GM19240 (cell line): ENCODE measurements around the gene GAGE2A.
"Not testable (repeated sequence)": the region's sequence is repeated elsewhere in the genome, so short reads cannot be mapped to it uniquely, and the experiment has no call there.

ENCODE experiments used
- DNase-seq: peaks from one replicate; pipeline ENCODE4 v3.0.0; 2011; ENCODE audit warnings: low spot score; ENCODE audit not compliant: insufficient read length

Gene GAGE2A

GRCh38 chrX:49589196-49589595, at the start of gene GAGE2A:
GAGE2A (plus strand) TSS chrX:49589496; CDS start chrX:49590651, 1,155 bp downstream.
- not testable (repeated sequence) for DNase-seq

DNA sequence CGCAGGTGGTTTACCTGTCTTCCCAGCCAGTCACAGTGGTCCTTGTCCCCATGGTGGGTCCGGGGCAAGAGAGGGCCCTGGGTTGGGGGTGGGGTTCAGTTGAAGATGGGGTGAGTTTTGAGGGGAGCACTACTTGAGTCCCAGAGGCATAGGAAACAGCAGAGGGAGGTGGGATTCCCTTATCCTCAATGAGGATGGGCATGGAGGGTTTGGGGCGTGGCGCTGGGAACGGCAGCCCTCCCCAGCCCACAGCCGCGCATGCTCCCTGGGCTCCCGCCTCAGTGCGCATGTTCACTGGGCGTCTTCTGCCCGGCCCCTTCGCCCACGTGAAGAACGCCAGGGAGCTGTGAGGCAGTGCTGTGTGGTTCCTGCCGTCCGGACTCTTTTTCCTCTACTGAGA, 47.9 kb upstream of the GAGE2A start, which contains the start of gene GAGE12D:
TSS of gene GAGE12D (plus strand) at position 301 of the 400 bp plus-strand sequence. CDS start 1,155 bp downstream, outside the sequence.
- DNase-seq, result not testable (repeated sequence)

GRCh38 chrX:49550989-49551388, 38.3 kb upstream of the GAGE2A start, which contains the start of gene GAGE12E:
GAGE12E (plus strand) TSS chrX:49551289; CDS start chrX:49552444, 1,155 bp downstream.
- not testable (repeated sequence) for DNase-seq

GRCh38 chrX:49560542-49560941, 28.8 kb upstream of the GAGE2A start, which contains the start of gene GAGE12F:
GAGE12F (plus strand) TSS chrX:49560842; CDS start chrX:49561997, 1,155 bp downstream.
- not testable (repeated sequence) for DNase-seq

GRCh38 chrX:49568728-49569127, 20.6 kb upstream of the GAGE2A start:
- DNase-seq, result not testable (repeated sequence)

GRCh38 chrX:49569152-49569551, 20.1 kb upstream of the GAGE2A start:
- not testable (repeated sequence) for DNase-seq

DNA sequence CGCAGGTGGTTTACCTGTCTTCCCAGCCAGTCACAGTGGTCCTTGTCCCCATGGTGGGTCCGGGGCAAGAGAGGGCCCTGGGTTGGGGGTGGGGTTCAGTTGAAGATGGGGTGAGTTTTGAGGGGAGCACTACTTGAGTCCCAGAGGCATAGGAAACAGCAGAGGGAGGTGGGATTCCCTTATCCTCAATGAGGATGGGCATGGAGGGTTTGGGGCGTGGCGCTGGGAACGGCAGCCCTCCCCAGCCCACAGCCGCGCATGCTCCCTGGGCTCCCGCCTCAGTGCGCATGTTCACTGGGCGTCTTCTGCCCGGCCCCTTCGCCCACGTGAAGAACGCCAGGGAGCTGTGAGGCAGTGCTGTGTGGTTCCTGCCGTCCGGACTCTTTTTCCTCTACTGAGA, 19.2 kb upstream of the GAGE2A start, which contains the start of gene GAGE12G:
TSS of gene GAGE12G (plus strand) at position 301 of the 400 bp plus-strand sequence. CDS start 1,155 bp downstream, outside the sequence.
- DNase-seq, result not testable (repeated sequence)

DNA sequence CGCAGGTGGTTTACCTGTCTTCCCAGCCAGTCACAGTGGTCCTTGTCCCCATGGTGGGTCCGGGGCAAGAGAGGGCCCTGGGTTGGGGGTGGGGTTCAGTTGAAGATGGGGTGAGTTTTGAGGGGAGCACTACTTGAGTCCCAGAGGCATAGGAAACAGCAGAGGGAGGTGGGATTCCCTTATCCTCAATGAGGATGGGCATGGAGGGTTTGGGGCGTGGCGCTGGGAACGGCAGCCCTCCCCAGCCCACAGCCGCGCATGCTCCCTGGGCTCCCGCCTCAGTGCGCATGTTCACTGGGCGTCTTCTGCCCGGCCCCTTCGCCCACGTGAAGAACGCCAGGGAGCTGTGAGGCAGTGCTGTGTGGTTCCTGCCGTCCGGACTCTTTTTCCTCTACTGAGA, 9.6 kb upstream of the GAGE2A start, which contains the start of gene GAGE12H:
TSS of gene GAGE12H (plus strand) at position 301 of the 400 bp plus-strand sequence. CDS start 1,155 bp downstream, outside the sequence.
- DNase-seq, result not testable (repeated sequence)

- DNase-seq, result not testable (repeated sequence)
Observed at GRCh38 chrX:49589769-49590478, 628 bp downstream of the GAGE2A start.

DNA sequence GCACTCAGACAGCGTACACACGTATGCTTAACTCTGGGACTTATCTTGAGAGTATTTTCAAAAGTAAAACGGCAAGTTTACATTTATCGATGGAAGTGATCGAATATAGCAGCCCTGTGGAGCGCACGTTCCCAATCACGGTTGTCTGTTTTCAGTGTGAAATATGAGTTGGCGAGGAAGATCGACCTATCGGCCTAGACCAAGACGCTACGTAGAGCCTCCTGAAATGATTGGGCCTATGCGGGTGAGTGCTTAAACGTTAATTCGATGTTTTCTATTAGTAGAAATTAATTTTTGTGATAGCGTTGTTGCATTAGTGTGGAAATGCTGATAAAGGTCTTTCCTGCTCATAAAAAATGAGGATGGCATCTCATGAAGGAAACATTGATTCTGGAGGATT, 1.2 kb downstream of the GAGE2A start:
- not testable (repeated sequence) for DNase-seq

DNA sequence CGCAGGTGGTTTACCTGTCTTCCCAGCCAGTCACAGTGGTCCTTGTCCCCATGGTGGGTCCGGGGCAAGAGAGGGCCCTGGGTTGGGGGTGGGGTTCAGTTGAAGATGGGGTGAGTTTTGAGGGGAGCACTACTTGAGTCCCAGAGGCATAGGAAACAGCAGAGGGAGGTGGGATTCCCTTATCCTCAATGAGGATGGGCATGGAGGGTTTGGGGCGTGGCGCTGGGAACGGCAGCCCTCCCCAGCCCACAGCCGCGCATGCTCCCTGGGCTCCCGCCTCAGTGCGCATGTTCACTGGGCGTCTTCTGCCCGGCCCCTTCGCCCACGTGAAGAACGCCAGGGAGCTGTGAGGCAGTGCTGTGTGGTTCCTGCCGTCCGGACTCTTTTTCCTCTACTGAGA, 9.4 kb downstream of the GAGE2A start, which contains the start of gene GAGE1:
TSS of gene GAGE1 (plus strand) at position 301 of the 400 bp plus-strand sequence. CDS start 1,155 bp downstream, outside the sequence.
- DNase-seq, result not testable (repeated sequence)

- DNase-seq, result no peak
Observed at GRCh38 chrX:49610718-49611310, 21.5 kb downstream of the GAGE2A start.

DNA sequence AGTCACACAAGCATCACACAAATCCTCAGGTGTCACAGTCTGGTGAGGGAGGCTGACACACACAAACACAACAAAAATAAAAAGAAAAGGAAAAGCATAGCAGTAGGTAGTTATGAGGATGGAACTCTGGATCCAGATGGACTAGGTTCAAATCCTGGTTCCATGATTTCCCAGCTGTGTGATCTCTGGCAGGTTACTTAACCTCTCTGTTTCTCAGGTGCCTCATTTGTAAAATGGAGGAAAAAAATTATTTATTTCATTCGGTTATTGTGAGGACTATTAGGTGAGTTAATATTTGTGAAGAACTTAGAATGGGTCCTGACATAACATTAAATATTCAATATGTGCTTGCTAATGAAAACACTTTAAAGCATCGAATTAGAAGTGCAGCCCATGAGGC, 29.3 kb downstream of the GAGE2A start:
- DNase-seq, result no peak

DNA sequence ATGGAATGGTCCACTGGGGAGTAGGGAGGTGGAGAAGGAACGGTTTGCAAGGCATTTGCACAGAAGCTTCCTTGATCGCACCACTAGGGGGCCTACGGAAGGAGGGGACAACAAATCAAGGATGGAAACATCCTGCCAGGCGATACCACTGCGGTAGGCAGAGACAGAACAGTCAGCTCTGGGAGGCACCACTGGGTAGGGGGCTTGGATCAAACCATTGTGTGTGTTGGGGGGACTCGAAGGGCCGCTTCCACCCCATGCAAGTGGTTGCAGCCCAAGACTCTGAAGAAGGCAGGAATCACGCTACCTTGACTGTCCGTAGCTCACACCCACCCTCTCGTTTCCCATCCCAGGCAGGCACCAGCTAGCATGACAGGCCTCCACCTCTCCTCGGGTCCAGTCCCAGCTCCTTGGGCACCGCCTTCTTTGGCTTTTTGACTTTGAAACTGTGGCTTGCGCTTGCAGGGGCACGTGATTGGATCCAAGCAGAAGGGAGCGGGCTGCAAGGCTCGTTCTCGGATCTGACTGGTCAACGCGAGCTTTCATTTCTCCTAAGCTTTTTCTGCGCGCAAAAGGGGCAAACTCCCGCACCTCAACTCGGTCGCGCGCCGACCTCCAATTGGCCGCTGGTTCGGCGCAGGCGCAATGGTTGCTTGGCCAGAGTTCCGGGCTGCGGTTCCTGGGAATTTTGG, 37.9 kb downstream of the GAGE2A start:
- DNase-seq, result no peak

- no peak for DNase-seq
Observed at GRCh38 chrX:49644991-49645637, 55.8 kb downstream of the GAGE2A start.
